Suprapubic skin (tissue), 4 donors: ENCODE measurements around the gene ARMH3. TPM values are rescaled to one million over a fixed set of nuclear protein-coding genes. Genes with fewer than 3 reads are reported as not detected.
"Not testable (repeated sequence)": the region's sequence is repeated elsewhere in the genome, so short reads cannot be mapped to it uniquely, and the experiment has no call there.

ENCODE experiments used
- DNase-seq, 2 donors: peaks; one replicate each; pipeline ENCODE4 v3.0.0-alpha.2; 2019; ENCODE audit warnings: low spot score in 2 of 2
- H3K27ac ChIP-seq: fragments of 200-600 bp; sonication (generic); one replicate; pipeline ENCODE4 v1.5.1; 2019
- H3K27me3 ChIP-seq: fragments of 200-600 bp; sonication (generic); one replicate; pipeline ENCODE4 v1.5.1; 2019
- H3K36me3 ChIP-seq: fragments of 200-600 bp; sonication (generic); one replicate; pipeline ENCODE4 v1.5.1; 2019
- H3K4me1 ChIP-seq: fragments of 200-600 bp; sonication (generic); one replicate; pipeline ENCODE4 v1.5.1; 2019
- H3K4me3 ChIP-seq: fragments of 200-600 bp; sonication (generic); one replicate; pipeline ENCODE4 v1.5.1; 2019; ENCODE audit warnings: mild to moderate bottlenecking
- H3K9me3 ChIP-seq: fragments of 200-600 bp; sonication (generic); one replicate; pipeline ENCODE4 v1.5.1; 2019
- EP300 ChIP-seq: sonication (generic); formaldehyde crosslinking; IDR thresholded peaks from one replicate; pipeline ENCODE4 v1.6.1; 2017; ENCODE audit warnings: antibody characterized with exemption
- POLR2A ChIP-seq, 2 donors: fragments of 450-650 bp; IDR thresholded peaks; one replicate each; pipeline ENCODE4 v1.6.1; 2017; ENCODE audit warnings: antibody characterized with exemption in 2 of 2, mild to moderate bottlenecking in 2 of 2, moderate library complexity in 2 of 2
- POLR2AphosphoS5 ChIP-seq, 3 donors: sonication (generic); formaldehyde crosslinking; IDR thresholded peaks; one replicate each; pipeline ENCODE4 v1.6.1; 2017; ENCODE audit warnings: antibody characterized with exemption in 3 of 3
- WGBS: methylation state at CpG from one replicate; pipeline ENCODE4 v1.1.5; 2018; 5-methylcytosine and 5-hydroxymethylcytosine counted together
- total RNA-seq, 4 donors: library from RNA; depleted of rRNA; stranded (reverse); fragments of >200 nt; gene quantifications; one replicate each; pipeline ENCODE4 v1.1.0, GENCODE V29; 2016
- TF ChIP-seq, protein P1 (sequence below), 2 donors: fragments of 200-600 bp in 1 of 2; fragments of 450-650 bp in 1 of 2; sonication (generic) in 1 of 2; IDR thresholded peaks; one replicate each; pipeline ENCODE4 v1.5.1; 2016 to 2019; ENCODE audit warnings: antibody characterized with exemption in 2 of 2, mild to moderate bottlenecking in 1 of 2, moderate library complexity in 1 of 2

ARMH3 gene
- total RNA-seq, 4 donors from 2014 or later, result 12.1 to 25.7 (median 20.4) TPM

DNA sequence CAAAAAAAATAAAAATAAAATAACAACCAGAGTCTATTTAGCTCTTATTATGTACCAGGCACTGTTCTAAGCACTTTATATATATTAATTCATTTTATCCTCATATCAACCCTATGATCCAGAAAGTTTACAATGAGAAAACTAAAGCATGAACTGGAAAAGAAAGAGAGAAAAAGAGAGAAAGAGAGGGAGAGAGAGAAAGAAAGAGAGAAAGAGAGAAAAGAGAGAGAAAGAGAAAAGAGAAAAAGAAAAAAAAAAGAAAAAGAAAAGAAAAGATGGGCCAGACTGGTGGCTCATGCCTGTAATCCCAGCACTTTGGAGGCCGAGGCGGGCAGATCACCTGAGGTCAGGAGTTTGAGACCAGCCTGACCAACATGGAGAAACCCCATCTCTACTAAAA, 9.9 kb downstream of the ARMH3 start:
- H3K27ac ChIP-seq, result no peak overlapping the region
- no peak for DNase-seq
- no peaks in the 10 kb centered on the region for H3K9me3 ChIP-seq
- TF ChIP-seq POLR2AphosphoS5 (IDR thresholded peaks at IDR 0.05), result no peak
- no peak for TF ChIP-seq EP300
- TF ChIP-seq, protein P1, sequence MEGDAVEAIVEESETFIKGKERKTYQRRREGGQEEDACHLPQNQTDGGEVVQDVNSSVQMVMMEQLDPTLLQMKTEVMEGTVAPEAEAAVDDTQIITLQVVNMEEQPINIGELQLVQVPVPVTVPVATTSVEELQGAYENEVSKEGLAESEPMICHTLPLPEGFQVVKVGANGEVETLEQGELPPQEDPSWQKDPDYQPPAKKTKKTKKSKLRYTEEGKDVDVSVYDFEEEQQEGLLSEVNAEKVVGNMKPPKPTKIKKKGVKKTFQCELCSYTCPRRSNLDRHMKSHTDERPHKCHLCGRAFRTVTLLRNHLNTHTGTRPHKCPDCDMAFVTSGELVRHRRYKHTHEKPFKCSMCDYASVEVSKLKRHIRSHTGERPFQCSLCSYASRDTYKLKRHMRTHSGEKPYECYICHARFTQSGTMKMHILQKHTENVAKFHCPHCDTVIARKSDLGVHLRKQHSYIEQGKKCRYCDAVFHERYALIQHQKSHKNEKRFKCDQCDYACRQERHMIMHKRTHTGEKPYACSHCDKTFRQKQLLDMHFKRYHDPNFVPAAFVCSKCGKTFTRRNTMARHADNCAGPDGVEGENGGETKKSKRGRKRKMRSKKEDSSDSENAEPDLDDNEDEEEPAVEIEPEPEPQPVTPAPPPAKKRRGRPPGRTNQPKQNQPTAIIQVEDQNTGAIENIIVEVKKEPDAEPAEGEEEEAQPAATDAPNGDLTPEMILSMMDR (IDR thresholded peaks at IDR 0.05), result no peak
- no peak for TF ChIP-seq POLR2A (IDR thresholded peaks at IDR 0.05)
- peaks cover 8% of the 10 kb centered on the region for H3K4me1 ChIP-seq
- 98% methylated on average over 2 of the region's 2 CpGs for WGBS
- H3K4me3 ChIP-seq, result no peak overlapping the region
- H3K36me3 ChIP-seq, result no peaks in the 10 kb centered on the region
- no peaks in the 10 kb centered on the region for H3K27me3 ChIP-seq

DNA sequence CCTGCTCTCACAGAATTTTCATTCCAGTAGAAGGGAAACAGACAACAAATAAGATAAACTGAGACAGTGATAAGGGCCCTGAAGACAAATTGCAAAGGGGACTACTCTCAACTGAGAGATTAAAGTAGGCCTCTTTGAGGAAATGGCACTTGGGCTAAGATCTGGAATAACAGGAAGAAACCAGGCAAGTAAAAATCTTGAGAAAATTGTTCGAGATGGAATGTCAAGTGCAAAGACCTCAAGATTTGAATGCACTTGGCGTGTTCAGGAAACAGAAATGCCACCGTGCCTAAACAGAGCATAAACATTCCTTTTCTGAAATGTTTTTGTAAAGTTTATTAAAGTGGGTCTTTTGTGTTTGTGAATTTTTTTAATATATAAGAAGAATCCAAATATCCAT, 10.7 kb downstream of the ARMH3 start:
- H3K4me1 ChIP-seq, result peaks cover 8% of the 10 kb centered on the region
- no peaks in the 10 kb centered on the region for H3K9me3 ChIP-seq
- 84% methylated on average over 3 of the region's 3 CpGs for WGBS
- no peak for TF ChIP-seq POLR2A (IDR thresholded peaks at IDR 0.05)
- no peak for TF ChIP-seq POLR2AphosphoS5 (IDR thresholded peaks at IDR 0.05)
- no peaks in the 10 kb centered on the region for H3K36me3 ChIP-seq
- H3K4me3 ChIP-seq, result no peak overlapping the region
- no peak for DNase-seq
- H3K27ac ChIP-seq, result no peak overlapping the region
- H3K27me3 ChIP-seq, result no peaks in the 10 kb centered on the region

DNA sequence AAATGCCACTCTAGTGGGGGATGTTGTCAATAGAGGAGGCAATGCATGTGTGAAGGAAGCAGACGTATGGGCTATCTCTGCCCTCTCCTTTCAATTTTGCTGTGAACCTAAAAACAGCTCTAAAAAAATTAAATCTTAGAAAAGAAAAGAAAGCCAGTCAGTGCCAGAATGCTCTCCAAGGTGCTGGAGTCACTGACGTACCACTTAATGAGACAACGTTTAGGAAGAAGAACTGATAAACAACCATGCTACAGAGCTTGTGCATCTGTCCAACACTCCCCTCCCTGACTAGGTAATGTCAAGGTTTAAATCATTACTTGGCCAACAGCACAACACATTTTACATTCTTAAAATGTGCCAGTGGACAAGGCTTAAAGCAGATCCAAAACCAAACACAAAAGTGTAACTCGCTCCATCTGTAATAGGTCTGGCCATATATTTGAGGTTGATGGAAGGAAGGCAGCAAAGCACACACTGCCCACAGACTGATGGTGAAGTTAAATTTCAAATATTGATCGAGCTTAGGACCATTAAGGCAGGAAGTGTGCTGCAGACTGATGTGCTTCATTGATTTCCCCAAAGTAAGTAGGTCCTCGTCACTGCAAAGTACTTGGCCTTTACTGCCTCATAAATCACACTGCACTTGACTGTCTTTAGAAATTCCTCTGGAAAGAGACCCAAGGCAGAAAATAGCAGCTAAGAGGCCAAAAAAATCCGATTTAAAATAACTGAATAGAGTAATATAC, 15.5 kb downstream of the ARMH3 start:
- no peak overlapping the region for H3K27ac ChIP-seq
- H3K9me3 ChIP-seq, result no peaks in the 10 kb centered on the region
- H3K4me3 ChIP-seq, result no peak overlapping the region
- 67% methylated on average over 7 of the region's 7 CpGs for WGBS
- peaks cover 8% of the 10 kb centered on the region for H3K4me1 ChIP-seq
- peaks cover 27% of the 10 kb centered on the region for H3K36me3 ChIP-seq
- no peaks in the 10 kb centered on the region for H3K27me3 ChIP-seq
- DNase-seq, result no peak
- TF ChIP-seq POLR2A (IDR thresholded peaks at IDR 0.05) (no peak), EP300 (no peak), POLR2AphosphoS5 (IDR thresholded peaks at IDR 0.05) (no peak)
- TF ChIP-seq, protein P1 (IDR thresholded peaks at IDR 0.05), result no peak

DNA sequence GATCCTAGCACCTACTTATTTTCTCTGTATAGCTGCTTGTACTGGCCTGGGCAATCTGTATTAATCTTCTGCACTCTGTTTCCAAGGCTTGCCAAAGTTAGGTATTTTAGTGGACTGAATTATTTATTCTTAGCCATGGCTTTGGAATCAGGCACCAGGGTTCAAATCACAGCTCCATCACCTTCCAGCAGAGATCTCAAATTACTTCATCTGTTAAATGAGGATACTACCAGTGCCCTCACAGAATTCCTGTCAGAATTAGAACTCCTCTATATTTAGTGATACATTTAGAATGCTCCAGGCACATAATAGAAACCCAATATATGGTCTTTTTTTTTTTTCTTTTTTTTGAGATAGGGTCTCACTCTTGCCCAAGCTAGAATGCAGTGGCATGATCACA, 17.6 kb downstream of the ARMH3 start:
- peaks cover 46% of the 10 kb centered on the region for H3K36me3 ChIP-seq
- H3K27me3 ChIP-seq, result no peaks in the 10 kb centered on the region
- TF ChIP-seq EP300 (no peak), POLR2A (IDR thresholded peaks at IDR 0.05) (no peak), POLR2AphosphoS5 (IDR thresholded peaks at IDR 0.05) (no peak)
- TF ChIP-seq, protein P1 (IDR thresholded peaks at IDR 0.05), result no peak
- peaks cover 5% of the 10 kb centered on the region for H3K4me1 ChIP-seq
- H3K27ac ChIP-seq, result no peak overlapping the region
- H3K9me3 ChIP-seq, result no peaks in the 10 kb centered on the region
- no peak for DNase-seq
- no peak overlapping the region for H3K4me3 ChIP-seq

DNA sequence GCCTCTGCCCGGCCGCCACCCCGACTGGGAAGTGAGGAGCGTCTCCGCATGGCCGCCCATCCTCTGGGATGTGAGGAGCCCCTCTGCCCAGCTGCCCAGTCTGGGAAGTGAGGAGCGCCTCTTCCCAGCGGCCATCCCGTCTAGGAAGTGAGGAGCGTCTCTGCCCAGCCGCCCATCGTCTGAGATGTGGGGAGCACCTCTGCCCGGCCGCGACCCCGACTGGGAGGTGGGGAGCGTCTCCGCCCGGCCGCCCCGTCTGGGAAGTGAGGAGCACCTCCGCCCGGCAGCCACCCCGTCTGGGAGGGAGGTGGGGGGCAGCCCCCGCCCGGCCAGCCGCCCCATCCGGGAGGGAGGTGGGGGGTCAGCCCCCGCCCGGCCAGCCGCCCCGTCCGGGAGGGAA, 20.2 kb downstream of the ARMH3 start:
- not testable (repeated sequence) for DNase-seq, H3K4me3 ChIP-seq, H3K9me3 ChIP-seq, H3K27ac ChIP-seq, H3K4me1 ChIP-seq, H3K27me3 ChIP-seq
- 100% methylated on average over 1 of the region's 33 CpGs for WGBS
- peaks cover 72% of the 10 kb centered on the region for H3K36me3 ChIP-seq

DNA sequence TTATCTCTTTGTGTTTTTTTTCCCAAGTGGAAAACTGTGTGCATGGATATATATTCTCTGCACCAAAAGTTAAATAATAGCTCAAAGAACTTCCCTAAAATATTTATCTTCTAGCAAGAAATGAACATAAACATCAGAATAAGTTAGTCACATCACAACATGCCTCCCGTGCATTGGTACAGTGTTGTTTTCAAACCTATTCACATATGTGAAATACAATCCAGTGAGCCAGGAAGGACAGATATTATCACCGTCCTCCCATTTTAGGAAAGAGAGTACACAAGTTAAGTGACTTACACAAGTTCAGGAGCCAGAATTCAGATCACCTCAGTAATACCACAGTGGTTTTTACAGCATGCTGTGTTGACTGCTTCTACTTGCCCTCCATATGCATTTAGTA, 22.2 kb downstream of the ARMH3 start:
- H3K27me3 ChIP-seq, result no peaks in the 10 kb centered on the region
- WGBS, result 95% methylated on average over 2 of the region's 2 CpGs
- H3K36me3 ChIP-seq, result peaks cover 87% of the 10 kb centered on the region
- no peaks in the 10 kb centered on the region for H3K9me3 ChIP-seq
- no peak for TF ChIP-seq POLR2A (IDR thresholded peaks at IDR 0.05)
- no peak for TF ChIP-seq POLR2AphosphoS5 (IDR thresholded peaks at IDR 0.05)
- TF ChIP-seq, protein P1 (IDR thresholded peaks at IDR 0.05), result no peak
- TF ChIP-seq EP300, result no peak
- DNase-seq, result no peak
- no peaks in the 10 kb centered on the region for H3K4me1 ChIP-seq
- no peak overlapping the region for H3K4me3 ChIP-seq
- H3K27ac ChIP-seq, result no peak overlapping the region
